Activated naive CD8-positive, alpha-beta T cell (primary cell): ENCODE results near the gene ITGA2B.
"Not testable (repeated sequence)": the region's sequence is repeated elsewhere in the genome, so short reads cannot be mapped to it uniquely, and the experiment has no call there.

Experiments used
- H3K27ac Mint-ChIP-seq: one replicate; pipeline ENCODE4 v1.8.0; 2021; ENCODE audit warnings: mixed read lengths
- H3K27me3 Mint-ChIP-seq: one replicate; pipeline ENCODE4 v1.8.0; 2021; ENCODE audit warnings: mixed read lengths
- H3K36me3 Mint-ChIP-seq: one replicate; pipeline ENCODE4 v1.8.0; 2021; ENCODE audit warnings: mixed read lengths
- H3K4me1 Mint-ChIP-seq: one replicate; pipeline ENCODE4 v1.8.0; 2021; ENCODE audit warnings: low read depth, mixed read lengths
- H3K4me3 Mint-ChIP-seq: one replicate; pipeline ENCODE4 v1.8.0; 2021; ENCODE audit warnings: mild to moderate bottlenecking, mixed read lengths
- H3K9me3 Mint-ChIP-seq: one replicate; pipeline ENCODE4 v1.8.0; 2021; ENCODE audit warnings: low read depth, mixed read lengths

ITGA2B gene

DNA sequence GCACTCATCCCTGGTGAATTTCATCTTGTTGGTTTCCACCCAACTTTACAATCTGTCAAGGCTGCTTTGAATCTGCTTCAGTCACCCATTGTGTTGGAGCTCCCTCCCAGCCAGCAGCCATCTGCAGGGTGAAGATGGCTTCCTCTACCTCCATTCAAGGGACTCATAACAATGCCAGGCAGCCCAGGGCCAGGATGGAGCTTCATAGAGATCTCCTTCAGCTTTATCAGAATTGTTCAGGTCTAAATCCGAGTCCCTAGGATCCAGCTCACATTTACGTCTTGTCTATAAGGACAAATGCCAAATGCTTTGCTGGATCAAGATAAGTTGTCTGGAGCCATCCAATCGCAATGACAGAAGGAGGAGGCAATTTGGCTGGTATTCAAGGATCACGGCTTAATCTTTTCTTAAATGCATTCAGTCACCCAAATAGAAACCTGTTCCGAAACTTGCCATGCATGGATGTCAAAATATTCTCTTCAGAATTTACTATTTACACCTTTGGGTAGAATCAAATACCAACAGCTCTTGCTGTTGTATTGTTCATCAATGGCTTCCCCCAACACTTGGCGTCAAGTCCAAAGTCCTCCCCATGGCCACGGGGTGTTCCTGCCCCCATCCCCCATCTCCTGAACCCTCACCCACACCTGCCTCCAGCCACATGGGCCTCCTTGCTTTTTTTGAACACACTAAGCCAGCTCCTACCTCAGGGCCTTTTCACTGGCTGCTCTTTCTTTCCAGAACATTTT lies 22.0 kb downstream of the ITGA2B start:
- no peaks in the 10 kb centered on the region for H3K9me3 Mint-ChIP-seq
- H3K27me3 Mint-ChIP-seq = peaks cover 5% of the 10 kb centered on the region
- no peaks in the 10 kb centered on the region for H3K36me3 Mint-ChIP-seq
- H3K4me1 Mint-ChIP-seq = peaks cover 9% of the 10 kb centered on the region
- H3K4me3 Mint-ChIP-seq = no peak overlapping the region
- H3K27ac Mint-ChIP-seq = no peak overlapping the region

DNA sequence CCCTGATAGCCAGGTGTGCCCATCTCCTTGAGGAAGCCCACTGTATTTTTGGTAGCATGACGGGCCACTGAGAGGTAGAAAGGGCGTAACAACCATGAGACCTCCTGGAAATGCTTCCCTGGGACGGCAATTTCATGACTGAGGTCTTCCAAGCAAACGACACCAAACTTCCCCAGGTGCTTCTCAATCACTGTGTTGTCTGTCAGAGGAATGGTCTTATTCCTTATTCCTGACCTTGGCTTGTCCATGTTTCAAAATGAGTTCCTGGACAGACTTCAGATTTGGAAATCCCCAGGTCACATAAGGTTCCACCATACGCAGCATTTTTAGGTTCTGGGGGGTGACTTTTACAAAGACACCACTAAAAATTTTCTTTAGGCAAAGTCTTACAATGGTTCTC lies 24.4 kb downstream of the ITGA2B start:
- H3K9me3 Mint-ChIP-seq, H3K27ac Mint-ChIP-seq, H3K4me1 Mint-ChIP-seq, H3K36me3 Mint-ChIP-seq, H3K27me3 Mint-ChIP-seq: not testable (repeated sequence)
- peak overlapping the region; percentile 50 for H3K4me3 Mint-ChIP-seq

DNA sequence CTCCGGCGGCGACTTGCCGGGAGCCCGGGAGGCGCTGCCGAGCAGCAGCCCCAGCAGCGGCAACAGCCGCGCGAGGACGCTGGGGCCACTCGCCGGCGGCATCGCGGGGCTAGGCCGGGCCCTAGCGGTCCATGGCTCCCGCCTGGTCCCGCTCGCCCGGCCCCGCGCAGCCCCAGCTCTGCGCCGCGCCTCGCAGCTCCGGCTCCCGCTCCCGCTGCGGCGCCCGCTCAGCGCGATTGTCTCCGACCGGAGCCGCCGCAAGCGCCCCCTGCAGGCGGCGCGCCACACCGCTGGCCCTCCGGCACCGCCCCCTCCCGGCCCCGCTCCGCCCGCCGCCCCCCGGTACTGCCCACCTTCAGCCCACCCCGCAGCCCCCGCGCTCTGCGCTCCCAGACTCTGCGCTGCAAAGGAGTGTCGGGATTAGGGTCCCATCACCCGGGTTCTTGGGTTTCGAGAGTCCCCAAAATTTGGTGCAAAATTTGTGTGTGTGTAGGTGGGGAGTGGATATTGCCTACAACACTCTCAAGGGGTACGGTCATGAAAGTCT lies 25.8 kb downstream of the ITGA2B start, which contains the start of gene FAM171A2:
TSS of gene FAM171A2 (minus strand) at position 241 of the 547 bp plus-strand sequence. CDS start at position 102, 139 bp downstream.
- Mint-ChIP-seq H3K4me1 (peaks cover 9% of the 10 kb centered on the region), H3K27ac (no peak within 1 kb of the TSS), H3K9me3 (no peaks in the 10 kb centered on the region), H3K4me3 (peak within 1 kb of the TSS; percentile 80), H3K36me3 (no peaks in the 10 kb centered on the region), H3K27me3 (peaks cover 2% of the 10 kb centered on the region)

DNA sequence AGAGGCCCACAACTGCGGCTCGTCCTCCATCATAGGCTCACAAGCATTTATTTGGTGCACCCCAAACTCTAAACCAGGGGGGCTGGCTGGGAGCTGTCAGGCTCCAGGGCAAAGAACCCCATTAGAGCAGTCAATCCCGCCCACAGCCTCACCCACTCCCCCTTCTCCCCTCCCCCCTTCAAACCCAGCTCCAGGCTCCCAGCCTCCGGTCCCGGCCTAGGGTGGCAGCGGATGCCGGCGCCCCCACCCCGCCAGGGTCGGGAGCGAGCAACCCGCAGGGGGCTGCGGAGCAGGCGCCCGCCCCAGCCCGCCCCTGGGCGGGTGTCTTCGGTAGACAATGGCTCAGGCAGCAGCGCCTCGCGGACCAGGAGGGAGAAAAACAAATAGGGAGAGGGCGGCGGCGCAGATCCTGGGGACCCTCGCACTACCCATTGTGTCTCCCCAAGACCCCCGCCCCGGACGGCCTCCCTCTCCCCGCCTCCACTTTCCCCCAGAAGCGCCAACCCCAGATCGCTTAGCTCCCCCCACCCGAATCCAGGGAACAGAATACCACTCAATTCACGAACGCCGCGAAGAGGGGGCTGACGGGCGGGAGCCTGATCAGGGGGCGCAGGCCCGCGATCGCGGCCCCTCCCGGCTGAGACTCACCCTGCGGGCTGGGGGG lies 26.4 kb downstream of the ITGA2B start:
- Mint-ChIP-seq H3K4me1 (peaks cover 9% of the 10 kb centered on the region), H3K4me3 (peak overlapping the region; percentile 80), H3K9me3 (no peaks in the 10 kb centered on the region), H3K27me3 (peaks cover 2% of the 10 kb centered on the region), H3K36me3 (no peaks in the 10 kb centered on the region), H3K27ac (no peak overlapping the region)

DNA sequence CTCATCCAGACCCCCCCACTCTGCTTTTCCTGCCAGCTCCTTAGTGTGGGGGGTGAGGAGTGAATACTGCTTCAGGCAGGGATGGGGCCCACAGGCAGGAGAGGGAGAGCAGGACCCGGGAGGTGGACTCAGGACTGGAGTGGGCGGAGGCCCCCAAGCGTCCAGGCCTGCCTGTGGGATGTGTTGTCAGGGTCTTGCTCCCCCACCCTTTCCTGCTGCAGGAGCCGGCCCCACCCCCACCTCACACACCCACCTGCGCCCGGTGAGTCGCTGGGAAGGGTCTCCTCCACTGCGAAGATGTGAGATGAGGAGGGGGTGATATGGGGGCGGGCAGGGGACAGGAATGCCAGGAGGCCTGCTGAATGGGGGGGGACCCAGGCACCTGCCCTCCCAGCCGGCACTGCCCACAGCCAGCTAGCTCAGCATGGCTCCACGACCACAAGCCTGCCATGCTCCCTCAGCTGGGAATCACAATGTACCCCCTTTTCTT lies 26.9 kb downstream of the ITGA2B start:
- H3K27me3 Mint-ChIP-seq = peaks cover 2% of the 10 kb centered on the region
- no peak overlapping the region for H3K27ac Mint-ChIP-seq
- H3K36me3 Mint-ChIP-seq = no peaks in the 10 kb centered on the region
- no peaks in the 10 kb centered on the region for H3K9me3 Mint-ChIP-seq
- H3K4me1 Mint-ChIP-seq = peaks cover 9% of the 10 kb centered on the region
- H3K4me3 Mint-ChIP-seq = no peak overlapping the region

DNA sequence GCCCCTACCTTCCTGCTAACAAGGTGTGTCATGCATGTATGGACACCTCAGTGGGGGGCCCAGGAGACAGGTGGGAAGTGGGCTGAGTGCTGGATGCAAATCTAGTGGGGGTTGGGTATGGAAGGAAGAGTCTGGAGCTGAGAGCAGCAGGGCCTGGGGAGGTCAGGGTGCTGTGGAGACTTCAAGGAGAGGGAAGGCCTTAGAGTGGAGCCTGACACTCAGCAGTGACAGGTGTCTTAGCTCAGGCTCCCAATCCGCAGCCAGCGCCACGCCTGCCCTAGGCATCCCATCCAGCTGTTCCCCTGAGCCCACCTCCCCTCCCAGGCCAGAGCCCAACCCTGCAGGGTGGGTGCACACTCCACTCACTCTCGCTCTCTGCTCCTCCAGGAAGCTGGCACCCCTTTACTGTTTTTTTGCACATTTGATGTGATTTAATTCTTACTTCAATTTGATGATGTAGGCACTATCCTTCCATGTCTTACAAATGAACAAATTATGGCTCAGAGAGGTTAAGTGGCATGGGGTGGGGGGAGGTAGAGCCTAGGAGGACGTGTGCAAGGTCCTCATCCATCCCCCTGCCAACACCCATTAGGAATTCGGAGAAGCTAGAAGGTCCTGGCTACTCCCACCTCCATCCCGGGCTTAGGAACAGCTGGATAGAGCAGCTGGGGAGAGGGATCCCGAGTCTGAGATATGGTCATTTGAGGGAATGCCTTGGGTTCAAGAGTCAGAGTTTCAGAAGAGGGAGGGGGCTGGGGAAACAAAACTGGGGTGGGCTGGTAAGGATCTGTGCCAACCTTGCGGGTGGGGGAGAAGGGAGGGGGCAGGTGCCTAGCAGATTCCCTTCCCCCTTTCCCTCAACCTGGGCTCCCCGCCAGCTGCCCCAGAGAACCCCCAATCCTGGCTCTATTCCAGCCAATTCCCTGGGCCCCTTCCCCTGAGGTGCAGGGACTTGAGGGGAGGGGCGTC lies 27.9 kb downstream of the ITGA2B start:
- Mint-ChIP-seq H3K27ac (no peak overlapping the region), H3K4me1 (peaks cover 9% of the 10 kb centered on the region), H3K9me3 (no peaks in the 10 kb centered on the region), H3K27me3 (peaks cover 2% of the 10 kb centered on the region), H3K4me3 (no peak overlapping the region), H3K36me3 (no peaks in the 10 kb centered on the region)

DNA sequence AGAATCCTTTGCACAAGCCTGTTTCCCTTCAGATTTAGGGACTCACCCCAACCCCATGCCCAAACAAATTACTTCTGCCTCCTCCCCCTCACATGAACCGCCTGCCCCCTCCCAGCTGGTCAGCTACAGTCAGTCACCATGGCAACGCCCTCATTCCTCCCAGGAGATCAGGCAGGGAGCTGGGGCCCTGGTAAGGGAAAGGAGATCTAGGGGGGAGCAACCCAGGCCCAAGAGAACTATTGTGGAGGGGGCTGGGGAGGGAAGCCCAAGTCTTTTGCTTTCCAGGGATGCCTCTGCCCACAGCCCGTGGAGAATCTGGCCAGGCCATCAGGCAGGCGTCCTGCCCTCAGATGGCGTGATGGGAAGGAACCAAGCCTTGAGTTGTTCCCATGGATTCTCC lies 28.6 kb downstream of the ITGA2B start:
- no peak overlapping the region for H3K4me3 Mint-ChIP-seq
- H3K9me3 Mint-ChIP-seq = no peaks in the 10 kb centered on the region
- no peaks in the 10 kb centered on the region for H3K36me3 Mint-ChIP-seq
- H3K27me3 Mint-ChIP-seq = peaks cover 2% of the 10 kb centered on the region
- H3K27ac Mint-ChIP-seq = no peak overlapping the region
- H3K4me1 Mint-ChIP-seq = peaks cover 9% of the 10 kb centered on the region

DNA sequence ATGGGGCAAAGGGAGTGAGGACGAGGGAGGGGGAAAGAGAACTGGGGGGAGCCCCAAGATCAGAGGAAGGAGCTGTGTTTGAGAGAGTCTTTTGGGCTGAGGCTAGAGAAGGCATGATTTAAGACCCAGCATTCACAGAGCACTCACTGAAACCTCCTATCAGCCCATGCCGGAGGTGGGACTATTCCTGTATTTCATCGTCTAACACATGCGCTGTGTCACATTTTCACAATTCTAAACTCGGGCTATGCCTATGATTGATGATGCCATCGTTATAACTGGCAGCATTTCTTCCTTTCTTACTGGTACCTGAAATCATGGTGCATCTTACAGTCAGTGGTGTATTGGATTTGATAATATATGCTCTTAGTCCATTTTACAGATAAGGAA lies 29.3 kb downstream of the ITGA2B start:
- Mint-ChIP-seq H3K27ac (no peak overlapping the region), H3K36me3 (no peaks in the 10 kb centered on the region), H3K4me3 (no peak overlapping the region), H3K4me1 (peaks cover 9% of the 10 kb centered on the region), H3K9me3 (no peaks in the 10 kb centered on the region), H3K27me3 (no peaks in the 10 kb centered on the region)

DNA sequence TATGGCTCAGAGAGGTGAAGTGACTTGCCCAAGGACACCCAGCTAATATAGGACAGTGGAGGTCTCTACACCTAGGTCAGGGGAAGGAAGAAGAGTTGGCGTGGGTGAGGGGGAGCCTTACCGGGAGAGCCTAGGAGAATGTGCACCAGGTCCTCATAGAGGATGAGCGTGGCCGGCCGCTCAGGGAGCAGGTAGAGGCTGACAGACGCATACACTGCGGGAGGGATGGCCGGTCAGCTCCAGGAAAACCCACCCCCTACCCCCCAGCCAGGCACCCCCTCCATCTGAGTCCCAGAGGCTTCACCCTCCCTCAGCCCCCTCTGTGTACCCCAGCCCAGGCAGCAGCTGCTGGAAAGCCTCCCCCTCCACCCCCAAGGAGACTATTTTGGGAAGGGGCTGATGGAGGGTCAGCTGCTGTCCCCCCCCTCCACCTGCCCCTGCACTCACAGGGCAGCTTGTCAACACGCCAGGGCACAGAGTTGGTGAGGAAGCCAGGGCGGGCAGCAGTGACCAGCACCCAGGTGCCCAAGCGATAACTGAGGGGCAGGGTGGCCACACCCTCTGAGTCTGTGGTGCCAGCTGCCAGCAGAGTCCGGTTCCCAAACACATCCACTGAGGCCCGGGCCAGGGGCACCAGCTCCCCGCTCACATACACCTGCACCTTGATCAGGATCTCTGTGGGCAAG lies 29.8 kb downstream of the ITGA2B start:
- Mint-ChIP-seq H3K4me1 (peaks cover 7% of the 10 kb centered on the region), H3K27ac (no peak overlapping the region), H3K4me3 (no peak overlapping the region)

DNA sequence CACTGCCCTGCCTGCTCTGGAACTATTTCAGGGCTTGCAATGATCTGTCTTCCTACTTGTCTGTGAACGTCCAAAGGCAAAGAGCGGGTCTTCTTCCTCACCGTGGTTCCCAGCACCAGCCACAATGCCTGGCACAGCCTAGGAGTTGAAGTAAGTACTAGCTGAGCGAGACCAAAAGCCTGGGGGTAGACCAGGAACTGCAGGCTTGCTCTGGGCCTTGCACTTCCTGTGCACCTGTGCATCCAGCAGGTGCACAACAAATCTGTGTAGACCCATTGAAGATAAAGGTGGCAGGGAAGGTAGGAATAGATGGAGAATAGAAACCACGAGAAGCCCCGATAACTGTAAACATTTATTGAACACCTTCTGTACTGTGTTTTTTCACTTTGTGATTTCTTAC lies 30.4 kb downstream of the ITGA2B start:
- Mint-ChIP-seq H3K27me3 (no peaks in the 10 kb centered on the region), H3K4me1 (peaks cover 7% of the 10 kb centered on the region), H3K36me3 (no peaks in the 10 kb centered on the region), H3K4me3 (no peak overlapping the region), H3K27ac (no peak overlapping the region), H3K9me3 (no peaks in the 10 kb centered on the region)

More for the DNA sequence above, 29.8 kb downstream of the ITGA2B start:
- Mint-ChIP-seq H3K9me3 (no peaks in the 10 kb centered on the region), H3K36me3 (no peaks in the 10 kb centered on the region), H3K27me3 (no peaks in the 10 kb centered on the region)

DNA sequence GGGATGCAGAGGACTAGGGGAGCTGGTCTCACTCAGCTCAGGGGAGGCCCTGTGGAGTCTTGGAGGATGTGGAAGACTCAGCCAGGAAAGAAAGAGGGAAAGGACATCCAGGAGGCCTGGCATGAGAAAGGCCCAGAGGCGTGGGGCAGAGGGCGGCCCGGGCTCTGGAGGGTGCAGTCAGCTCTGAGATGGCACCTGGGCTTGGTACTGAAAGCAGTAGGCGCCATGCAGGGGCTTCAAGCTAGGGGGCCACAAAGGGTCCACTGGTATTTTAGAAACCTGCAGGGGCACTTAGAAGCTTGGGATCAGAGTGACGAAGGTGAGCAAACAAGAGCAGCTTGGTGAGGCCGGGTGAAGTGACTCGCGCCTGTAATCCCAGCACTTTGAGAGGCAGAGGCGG lies 31.4 kb downstream of the ITGA2B start:
- Mint-ChIP-seq H3K27ac (no peak overlapping the region), H3K27me3 (no peaks in the 10 kb centered on the region), H3K9me3 (no peaks in the 10 kb centered on the region), H3K4me3 (no peak overlapping the region), H3K36me3 (no peaks in the 10 kb centered on the region), H3K4me1 (peaks cover 7% of the 10 kb centered on the region)

DNA sequence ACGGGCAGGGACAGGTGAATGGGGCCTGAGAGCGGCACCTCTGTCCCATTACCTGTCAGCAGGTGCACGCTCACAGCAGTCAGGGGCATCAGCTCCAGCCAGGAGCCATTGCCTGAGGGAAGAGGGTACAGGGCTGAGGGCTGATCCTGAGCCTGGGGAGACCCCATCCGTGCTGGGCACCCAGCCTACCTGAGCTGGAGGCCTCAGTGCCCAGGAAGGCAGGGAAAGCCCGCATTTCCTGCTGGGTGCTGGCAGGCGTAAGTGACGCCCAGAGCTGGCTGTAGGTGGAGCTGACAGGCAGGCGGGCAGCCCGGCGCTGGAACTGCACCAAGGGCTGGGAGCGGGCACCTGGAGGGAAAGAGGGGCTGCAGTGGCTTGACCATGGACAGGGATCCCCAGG lies 33.2 kb downstream of the ITGA2B start:
- Mint-ChIP-seq H3K27me3 (no peaks in the 10 kb centered on the region), H3K27ac (no peak overlapping the region), H3K4me1 (peaks cover 7% of the 10 kb centered on the region), H3K36me3 (no peaks in the 10 kb centered on the region), H3K9me3 (no peaks in the 10 kb centered on the region), H3K4me3 (no peak overlapping the region)

DNA sequence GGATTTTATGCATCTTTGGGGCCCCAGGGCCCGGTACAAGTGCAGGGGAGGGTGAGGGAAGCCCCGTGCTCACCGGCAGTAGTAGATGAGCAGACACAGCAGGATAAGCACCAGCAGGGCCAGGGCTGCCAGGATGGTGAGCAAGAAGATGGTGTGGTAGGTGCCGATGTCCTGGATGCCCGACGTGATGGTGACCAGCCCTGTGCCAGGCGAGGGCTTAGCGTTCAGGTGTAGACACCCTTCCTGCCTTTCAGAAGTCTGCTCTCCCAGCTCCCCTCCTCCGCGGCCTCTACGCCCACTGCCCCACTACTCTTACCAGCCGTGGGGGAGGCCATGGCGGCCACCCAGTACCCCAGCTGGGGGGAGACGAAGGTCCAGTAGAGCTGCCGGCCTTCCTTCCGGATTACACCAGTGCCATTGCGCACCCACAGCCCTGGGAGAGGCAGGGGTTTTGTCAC lies 33.8 kb downstream of the ITGA2B start:
- Mint-ChIP-seq H3K4me3 (no peak overlapping the region), H3K4me1 (peaks cover 8% of the 10 kb centered on the region), H3K36me3 (no peaks in the 10 kb centered on the region), H3K27me3 (no peaks in the 10 kb centered on the region), H3K27ac (no peak overlapping the region), H3K9me3 (no peaks in the 10 kb centered on the region)
